ENCODE measurements around the gene PRKN.
A peak's percentile ranks its signal among the peaks of the same experiment; 100 is the strongest.

The PRKN gene
- 3.9 reads per million, percentile 15 among the genes with 10 or more reads in this experiment for total RNA-seq

DNA sequence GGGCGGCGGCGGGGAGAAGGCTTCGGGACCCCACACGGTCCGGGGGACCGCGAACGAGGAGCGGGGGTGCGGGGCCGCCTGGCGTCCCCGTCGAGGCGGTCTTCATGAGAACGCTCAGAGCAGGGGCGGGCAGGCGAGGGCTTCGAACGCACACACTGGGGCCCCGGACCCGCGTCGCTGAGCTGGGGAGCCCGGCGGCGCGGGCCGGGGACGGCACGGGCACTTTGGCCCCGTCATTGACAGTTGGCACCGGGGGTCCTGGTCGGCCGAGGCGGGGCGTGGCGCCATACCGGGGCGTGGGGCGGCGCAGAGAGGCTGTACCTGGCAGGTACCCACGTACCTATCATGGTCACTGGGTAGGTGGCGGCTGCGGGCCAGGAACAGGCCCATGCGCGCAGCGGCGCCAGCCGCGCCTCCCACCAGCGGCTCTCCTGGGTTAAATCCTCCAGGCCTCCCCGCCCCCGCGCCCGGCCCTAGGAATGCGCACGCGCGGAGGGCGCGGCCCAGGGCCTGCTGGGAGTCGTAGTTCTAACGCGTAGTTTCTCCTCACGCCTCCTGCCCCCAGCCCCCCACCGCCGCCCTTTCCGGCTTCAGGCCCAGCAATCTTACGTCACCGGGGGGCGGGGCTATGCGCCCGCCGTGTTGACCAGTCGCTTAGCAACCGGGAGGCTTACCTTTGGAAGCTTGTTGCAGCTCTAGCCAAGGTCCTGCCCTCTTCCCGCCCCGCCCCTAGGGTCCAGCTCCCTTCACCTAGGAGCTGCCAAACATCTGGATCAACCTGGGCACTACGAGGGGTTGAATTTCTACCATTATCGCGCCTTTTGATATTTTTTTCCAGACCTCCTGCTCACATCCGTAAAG lies at the start of gene PRKN, which contains the start of gene PACRG:
PRKN (minus strand) TSS at position 445 of the 861 bp plus-strand sequence.
PACRG (plus strand) TSS at position 653 of the 861 bp plus-strand sequence.
- peak; percentile 94 for DNase-seq

DNA sequence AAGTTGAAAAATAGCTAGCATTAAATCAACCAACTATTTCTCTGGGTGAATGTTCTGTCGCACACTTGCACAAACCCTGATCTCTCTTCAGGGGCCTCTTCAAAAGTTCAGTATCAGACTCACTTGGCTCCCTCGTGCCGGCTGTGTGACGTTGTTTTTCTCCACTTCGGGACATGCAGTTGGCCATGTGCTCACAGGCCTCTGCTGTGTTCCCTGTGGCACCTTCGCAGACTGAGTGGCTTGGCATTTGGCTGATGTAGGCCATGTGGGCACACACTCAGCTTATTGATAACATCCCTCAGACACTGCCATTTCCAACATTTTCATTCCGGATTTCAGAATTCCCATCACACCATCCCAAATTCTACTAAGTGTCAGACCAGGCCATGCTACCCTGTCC lies 49.5 kb upstream of the PRKN start:
- no peak for DNase-seq

DNA sequence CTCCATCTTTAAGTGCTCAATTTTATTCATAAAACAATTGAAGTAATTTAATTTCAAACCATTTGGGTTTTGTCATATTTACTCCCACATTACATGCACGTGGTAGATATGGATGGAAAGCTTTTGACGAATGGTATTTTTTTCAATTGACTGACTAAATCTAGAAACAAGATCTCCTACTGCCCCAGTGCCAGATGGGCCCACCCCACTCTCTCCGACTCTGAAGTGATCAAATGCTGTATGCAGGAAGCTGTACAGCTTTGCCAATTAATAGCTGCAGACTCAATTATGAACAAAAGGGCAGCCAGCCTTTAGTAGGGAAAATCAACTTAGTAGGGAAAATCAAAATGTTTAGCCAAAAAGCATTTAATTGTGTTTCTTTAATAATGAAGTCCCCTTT lies 46.4 kb upstream of the PRKN start:
- no peak for DNase-seq

DNA sequence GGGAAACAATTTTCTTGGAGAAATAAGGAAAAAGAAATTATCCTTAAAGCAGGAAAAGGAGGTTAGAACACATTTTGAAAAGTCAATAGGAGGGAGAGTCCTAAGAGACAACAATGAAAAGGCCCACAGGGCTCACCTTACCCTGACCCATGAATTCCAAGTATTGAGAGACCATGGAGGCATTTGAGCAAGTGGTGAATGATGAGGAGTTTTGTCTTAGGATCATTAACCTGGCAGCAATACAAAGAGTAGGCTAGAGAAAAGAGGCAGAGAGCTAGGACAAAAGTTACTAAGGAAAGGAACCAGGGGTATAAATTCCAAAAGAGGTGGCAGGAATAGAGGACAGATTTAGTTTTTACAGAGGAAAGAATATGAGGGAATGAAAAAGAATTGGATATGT lies 44.9 kb upstream of the PRKN start:
- DNase-seq = no peak

DNA sequence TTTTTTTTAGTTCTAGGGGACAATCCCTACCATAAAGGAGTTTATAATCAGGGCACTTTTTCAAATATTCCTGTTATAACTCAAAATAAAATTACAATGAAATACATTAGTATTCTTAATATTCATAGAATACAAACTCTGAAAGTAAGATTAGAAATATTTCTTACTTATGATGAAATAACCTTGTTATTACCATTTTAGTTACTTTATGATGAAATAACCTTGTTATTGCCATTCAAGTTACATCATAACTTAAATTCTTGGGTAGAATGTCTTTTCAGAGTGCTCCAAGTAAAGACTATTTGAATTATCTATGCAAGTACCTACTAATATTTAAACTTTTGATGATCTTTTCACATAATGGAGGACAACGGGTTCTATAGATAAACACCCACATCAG lies 43.4 kb upstream of the PRKN start:
- no peak for DNase-seq

DNA sequence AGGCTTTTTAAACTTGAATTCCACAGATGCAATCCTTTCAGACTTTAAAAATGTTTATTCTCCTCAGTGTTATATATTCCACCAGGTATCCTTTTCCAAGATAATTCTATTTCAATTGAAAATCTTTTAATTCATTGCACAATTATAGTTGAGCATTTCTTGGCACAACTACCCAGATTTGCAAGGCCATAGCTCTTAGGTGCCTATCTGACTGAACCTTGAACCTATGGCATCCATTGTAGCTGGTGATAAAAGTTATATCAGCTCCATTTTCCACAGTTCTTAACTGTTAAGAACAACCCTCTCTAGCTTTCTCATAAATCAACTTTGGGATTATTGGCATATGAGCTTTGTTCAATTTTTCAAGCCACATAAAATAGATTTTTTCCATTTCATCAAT lies 42.6 kb upstream of the PRKN start:
- DNase-seq = no peak

DNA sequence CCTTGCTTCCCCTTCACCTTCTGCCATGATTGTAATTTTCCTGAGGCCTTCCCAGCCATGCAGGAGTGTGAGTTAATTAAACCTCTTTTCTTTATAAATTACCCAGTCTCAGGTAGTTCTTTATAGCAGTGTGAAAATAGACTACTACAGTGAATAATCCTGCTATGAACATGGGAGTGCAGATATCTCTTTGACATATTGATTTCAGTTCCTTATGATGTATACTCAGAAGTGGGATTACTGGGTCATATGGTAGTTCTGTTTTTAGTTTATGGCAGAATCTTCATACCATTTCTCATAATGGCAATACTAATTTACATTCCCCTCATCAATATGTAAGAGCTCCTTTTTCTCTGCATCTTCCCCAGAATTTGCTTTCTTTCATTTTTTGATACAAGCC lies 26.2 kb upstream of the PRKN start:
- no peak for DNase-seq

DNA sequence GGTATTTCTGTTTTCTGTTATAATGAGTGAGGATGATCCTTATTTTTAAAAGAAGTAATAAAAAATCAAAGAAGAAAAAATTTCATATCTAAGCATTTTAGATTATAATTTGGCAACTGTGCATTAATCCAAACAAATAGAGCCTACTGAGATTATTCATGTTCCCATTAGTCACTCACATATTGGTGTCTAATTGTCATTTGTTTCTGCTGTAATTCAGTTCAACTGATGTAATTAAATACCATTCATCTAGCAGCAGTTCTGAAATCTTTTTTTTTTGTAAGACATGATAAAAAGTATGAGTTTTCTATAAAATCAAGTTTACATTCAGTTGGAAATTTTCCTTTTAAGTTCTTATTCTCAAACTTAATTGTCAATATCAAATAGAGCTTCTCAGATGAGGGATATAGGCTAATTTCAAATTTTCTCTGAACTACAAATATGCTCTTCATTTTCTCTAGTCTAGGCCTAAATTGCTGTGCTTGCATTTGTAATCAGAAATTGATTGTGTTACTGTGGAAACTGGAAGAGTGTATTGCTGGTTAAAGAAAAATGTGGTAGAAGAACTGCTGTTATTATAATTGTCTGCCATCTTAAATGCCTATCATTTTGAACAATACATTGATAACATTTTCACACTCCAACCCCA lies 23.8 kb upstream of the PRKN start:
- no peak for DNase-seq

DNA sequence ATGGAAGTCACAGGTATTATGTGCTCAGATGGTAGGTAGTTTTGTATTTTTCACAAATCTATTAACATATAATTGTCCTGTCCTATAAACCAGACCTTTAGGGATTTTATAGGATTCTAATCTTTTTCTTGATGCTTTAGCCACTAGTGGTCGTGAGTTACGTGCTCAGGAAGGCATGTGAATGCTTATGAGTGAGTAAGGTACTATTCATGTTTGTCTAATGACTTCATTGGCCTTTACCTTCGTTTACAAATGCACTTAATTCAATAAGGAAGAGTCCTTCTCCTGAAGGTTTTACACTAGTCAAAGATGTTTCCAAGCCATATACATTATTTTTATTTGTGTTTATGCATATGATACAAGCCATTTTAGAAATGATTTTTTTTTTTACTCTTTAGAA lies 23.2 kb upstream of the PRKN start:
- no peak for DNase-seq

DNA sequence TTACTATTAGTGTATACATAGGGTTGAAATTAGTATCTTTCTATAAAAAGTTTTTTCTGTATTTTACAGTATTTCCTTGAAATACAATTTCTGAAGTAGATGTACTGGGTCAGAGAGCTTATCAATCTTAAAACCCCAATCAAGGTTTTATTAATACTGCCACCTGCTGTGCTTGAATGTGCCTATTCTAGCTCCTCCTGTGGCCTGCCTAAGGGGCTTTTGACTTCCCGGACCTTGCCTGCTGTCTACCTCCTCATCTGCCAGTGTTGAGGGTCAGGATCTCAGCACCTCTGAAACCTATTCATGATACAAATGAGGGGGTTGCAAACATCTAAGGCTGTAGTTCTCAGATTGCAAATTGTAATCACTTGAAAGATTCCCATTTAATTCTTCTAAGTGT lies 9.4 kb upstream of the PRKN start:
- DNase-seq = no peak

DNA sequence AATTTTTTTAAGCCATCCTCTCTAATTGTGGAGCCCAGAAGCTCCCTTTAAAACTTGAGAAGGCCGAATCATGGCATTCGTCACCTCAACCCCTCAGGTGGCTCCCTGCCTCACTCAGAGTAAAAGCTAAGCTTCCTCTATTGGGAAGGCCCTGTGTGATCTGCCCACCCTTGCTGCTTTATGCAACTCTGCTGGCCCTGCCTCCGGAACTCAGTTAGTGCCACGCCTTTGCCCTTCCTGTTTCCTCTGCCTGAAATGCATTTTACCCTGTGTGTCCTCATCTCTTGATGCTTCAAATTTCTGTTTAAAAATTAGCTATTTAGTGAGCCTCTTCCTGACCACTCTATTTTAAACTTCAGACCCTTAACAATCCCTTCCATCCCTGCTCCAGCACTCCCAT lies 5.9 kb upstream of the PRKN start:
- no peak for DNase-seq

DNA sequence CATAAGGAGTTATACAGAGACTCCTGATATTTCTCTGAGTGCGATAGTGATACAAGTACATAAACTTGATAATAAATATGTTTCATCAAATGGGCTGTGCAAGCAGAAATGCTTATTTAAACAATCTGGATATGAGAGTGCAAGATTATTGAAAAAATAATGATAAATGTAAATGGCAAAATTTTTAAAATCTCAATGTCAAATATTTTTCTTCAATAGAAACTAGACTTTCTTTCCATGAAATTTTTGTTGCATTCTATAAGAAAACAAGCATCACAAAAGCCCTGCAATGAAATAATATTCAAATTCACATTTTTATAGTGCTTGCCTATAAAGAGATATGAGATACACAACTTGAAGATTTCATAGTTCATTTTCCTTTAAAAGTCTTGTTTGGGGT lies 2.9 kb upstream of the PRKN start:
- no peak for DNase-seq

DNA sequence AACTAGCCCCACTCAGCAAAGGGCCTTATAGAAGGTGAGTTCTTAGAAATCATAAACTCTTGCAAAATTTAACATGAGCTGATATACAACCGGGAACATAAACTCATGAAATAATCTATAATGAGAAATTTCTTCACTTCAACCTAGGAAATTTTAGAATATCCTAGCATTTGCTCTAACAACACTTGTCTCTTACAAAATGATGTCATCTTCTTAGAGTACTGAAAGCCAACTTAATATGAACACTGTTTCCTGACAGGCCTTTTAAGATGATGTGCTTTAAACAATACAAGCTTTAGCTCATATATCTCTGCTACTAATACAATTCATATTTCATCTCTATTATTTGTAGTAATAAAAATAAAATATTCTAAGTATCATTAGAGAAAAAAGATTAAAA lies 1.1 kb upstream of the PRKN start:
- DNase-seq = no peak

DNA sequence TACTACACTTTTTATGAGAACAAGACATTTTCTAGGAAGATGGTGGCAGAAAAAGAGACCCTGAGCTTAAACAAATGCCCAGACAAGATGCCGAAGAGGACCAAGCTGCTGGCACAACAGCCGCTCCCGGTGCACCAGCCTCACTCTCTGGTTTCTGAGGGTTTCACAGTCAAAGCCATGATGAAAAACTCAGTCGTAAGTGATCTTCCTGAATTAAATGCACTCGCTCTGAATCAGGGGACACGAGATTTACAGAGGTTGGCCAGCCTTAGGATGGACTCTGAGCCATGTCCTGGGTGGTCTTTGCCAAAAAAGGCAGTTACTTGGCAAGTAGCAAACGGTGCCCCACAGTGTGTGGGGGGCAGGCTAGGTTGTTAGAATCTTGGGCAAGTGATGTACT lies 631 bp upstream of the PRKN start:
- no peak for DNase-seq

DNA sequence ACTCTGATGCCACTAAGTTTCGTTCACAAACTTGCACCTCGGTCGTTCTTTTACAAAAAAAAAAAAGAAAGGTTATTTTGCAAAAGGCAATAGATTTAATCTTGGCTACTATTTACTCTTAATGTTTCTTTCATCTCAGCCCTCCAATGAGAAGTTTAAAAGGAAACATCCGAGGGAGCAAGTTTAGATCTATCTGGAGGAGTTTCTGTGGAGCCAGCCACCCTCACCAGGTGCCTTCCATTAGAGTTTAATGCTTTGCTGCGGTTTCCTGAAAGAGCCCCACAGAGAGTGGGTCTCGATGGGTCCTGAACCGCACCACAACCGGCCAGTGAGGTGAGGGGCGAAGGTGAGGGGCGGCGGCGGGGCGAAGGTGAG lies 632 bp downstream of the PRKN start:
- no peak for DNase-seq

DNA sequence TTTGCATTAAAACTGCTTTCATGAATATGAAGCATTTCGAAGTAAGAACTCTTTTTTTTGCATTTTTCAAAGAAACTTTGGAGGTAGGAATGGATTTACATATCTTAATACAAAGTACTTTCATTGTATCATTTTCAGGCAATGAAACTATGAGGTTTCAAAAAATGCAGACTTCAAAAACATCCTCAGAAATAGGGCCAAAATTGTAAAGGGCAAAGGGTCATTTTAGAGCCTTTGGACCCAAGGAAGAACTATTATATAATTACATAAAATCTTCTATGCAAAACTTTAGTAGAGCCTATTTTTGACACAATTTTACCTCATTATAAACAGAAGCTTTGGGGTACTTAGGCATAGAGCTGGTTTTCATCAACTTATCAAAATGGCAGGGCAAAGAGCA lies 4.9 kb downstream of the PRKN start:
- DNase-seq = no peak

DNA sequence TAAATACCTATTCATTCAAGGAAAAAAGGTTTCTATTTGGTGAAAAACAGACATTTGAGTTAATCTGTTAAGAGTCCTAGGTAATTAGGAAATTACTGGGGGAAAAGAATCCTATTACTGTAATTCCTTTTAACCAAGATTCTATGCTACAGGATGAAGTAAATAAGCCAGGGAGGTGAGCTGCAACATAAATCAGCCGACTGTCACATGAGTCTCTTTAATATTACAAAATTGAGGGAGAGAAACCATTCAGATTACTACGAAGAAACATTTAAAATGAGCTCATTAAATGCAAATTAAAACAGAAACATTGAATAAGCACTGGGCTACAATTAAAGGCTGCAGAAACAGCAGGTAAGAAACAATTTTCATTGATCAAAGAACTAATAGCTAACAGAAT lies 5.3 kb downstream of the PRKN start:
- no peak for DNase-seq

DNA sequence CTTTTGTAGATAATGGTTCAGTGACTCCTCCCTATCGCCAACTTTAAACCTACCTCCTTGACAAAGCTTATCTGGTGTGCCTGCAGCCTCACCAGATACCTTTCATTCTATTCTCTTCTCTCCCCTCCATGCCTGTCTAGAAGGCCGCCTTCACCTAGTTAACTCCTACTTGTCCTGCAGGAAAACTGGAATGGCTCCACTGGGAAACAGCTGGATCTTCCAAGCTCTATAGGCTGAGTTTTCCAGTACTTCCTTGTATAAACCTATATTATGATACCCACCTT lies 6.2 kb downstream of the PRKN start:
- no peak for DNase-seq

DNA sequence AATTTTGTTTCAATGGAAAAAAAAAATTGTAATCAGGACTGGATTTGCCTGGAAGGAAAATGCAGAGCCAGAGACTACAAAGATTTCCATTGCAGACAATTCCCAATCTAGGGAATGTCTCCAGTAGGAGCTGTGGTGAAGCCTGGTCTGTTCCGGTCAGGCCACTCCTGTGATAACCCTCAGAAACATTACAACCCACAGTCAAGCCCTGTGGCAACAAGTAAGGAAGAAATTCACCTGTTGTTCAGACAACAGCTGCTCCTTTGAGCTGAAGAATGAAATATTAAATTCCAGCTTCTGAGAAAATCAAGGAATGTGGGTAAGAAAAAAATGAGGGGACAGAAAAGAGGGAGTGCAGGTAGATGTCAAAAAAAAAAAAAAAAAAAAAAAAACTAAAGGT lies 8.0 kb downstream of the PRKN start:
- DNase-seq = no peak

DNA sequence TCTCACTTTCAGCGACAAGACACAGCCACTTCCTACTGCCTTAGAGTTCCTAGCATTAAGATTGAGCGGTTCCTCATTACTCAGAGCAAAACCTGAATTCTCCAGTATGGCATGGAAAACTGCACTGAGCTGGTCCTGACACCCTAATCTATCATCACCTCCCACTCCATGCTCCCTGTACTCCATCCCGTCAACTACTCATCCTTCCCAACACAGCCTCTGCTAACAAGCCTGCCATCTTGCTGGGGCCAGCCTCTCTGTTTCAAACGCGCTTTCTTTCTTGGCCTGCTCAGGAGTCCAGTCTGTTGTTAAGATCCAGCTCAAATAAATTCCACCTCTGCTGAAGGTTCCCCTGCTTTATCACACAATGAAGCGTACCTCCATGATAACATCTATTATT lies 12.0 kb downstream of the PRKN start:
- no peak for DNase-seq

DNA sequence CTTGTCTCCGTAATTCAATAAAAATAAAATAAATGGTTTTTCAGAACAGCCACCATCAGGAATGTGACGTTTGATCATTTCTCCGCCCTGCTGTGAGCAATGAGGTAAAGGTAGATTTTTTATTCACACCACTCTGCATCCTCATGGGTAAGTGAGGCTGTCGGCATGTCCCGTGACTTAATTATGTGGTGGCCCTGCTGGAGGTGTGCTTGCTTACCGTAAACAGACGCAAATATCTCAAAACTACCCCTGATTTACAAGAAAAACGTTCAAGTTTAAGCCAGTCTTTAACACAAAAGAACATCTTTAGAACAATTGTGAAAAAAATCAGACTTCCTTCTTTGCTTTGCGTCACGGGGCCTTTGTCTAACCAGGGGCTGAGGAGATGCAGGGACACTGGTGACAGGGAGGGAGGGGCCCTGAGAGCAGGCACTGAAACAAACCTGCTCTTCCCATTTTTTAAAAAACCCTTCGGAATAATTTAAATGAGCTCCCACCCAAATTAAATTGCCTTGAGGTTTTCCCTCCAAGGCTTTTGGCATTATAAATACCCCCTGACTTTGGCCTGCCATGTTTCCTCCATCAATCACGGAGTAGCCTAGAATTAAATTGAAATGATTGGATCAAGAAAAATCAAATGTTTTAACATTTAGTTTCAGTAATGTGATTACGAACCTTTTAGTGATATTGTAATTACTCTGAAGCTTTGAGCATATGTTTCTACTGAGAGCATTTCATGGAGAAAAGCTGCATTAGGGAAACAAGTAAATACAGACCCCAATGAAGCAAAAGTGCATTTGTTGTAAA lies 13.4 kb downstream of the PRKN start:
- no peak for DNase-seq

DNA sequence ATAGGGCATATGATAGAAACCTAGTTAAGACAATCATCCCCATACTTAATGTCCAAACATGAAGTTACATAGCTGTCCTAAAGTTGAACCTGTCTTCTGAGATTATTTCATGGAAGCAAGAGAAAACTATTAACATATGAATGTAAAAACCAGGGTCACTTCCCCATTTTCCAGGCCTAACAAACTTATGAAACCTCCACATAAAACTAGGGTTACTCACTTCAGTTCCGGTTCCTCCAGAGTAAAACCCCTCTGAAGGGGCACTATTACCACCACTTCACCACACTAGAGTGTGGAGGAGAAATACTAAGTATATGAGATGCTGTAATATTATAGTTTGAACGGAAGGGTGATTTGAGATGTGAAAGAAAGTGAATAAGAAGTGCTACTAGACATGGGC lies 14.9 kb downstream of the PRKN start:
- no peak for DNase-seq

DNA sequence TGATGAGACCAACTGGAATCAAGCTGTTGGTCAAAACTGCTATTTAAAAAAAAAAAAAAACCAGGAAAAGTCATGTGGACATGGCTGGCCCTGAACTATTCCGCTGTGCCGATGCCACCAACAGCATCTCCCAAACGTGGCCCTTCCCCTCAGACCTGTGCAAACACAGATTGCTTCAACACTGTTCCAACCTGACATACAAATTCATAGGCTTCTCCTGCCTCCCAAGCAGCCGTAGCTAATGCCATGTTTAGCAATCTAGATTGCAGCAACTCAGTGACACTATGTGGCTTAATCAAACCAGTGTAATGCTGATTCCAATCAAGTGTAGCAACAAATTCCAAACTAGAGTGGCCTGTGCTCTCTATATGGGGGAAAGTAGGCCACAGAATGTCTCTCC lies 16.2 kb downstream of the PRKN start:
- no peak for DNase-seq

DNA sequence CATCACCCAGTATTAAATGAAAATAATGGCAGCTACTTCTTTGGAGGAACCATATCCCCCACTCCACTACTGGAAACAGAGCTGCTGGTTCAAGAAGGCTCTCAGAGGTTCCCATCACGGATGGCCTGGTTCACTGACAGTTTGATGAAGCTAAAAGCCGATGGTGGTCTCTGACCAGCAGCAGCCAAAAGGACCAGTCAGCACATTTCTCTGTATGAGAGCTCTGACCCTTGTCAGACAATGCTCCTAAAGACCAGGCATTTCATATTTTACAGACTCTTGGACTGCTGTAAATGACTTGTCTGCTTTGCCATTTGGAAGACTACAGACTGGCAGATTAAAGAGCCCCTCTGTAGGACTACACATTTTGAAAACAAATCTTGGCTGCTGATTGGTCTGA lies 16.6 kb downstream of the PRKN start:
- DNase-seq = no peak

All from effector CD4-positive, alpha-beta T cell (primary cell).